Mesothelial cell of epicardium (in vitro differentiated cells): Measurements from ENCODE around the gene THAP11. TPM values are rescaled to one million over a fixed set of nuclear protein-coding genes. Genes with fewer than 3 reads are reported as not detected.

ENCODE experiments used
- DNase-seq, 2 experiments: peaks; one replicate each; pipeline ENCODE4 v3.0.0; 2021; ENCODE audit warnings: low spot score in 2 of 2; ENCODE audit not compliant: unreplicated experiment in 2 of 2
- H3K27ac Mint-ChIP-seq: 2 replicates; pipeline ENCODE4 v1.8.0; 2021; ENCODE audit warnings: mixed read lengths
- H3K27me3 Mint-ChIP-seq: 2 replicates; pipeline ENCODE4 v1.8.0; 2021; ENCODE audit warnings: low read depth, mixed read lengths
- H3K36me3 Mint-ChIP-seq: 2 replicates; pipeline ENCODE4 v1.8.0; 2021; ENCODE audit warnings: mixed read lengths
- H3K4me1 Mint-ChIP-seq: 2 replicates; pipeline ENCODE4 v1.8.0; 2021; ENCODE audit warnings: mixed read lengths
- H3K4me3 Mint-ChIP-seq: 2 replicates; pipeline ENCODE4 v1.8.0; 2021; ENCODE audit warnings: mild to moderate bottlenecking, moderate library complexity, mixed read lengths
- H3K9me3 Mint-ChIP-seq: 2 replicates; pipeline ENCODE4 v1.8.0; 2021; ENCODE audit warnings: mixed read lengths
- CTCF ChIP-seq: fragments of 200-600 bp; sonication (generic); IDR thresholded peaks from one replicate; pipeline ENCODE4 v1.5.0; 2021; ENCODE audit warnings: antibody characterized with exemption; ENCODE audit not compliant: unreplicated experiment
- total RNA-seq: library from RNA; stranded (reverse); gene quantifications from 3 replicates; pipeline ENCODE4 v1.2.1, GENCODE V29; 2021

Gene THAP11
- total RNA-seq, 1 donor from 2014 or later, result 28.1 TPM

GRCh38 chr16:67803894-67804293 lies 38.2 kb upstream of the THAP11 start:
- Mint-ChIP-seq H3K4me3 (peak overlapping the region; percentile 34), H3K27ac (no peak overlapping the region), H3K4me1 (peaks cover 18% of the 10 kb centered on the region), H3K36me3 (peaks cover 10% of the 10 kb centered on the region), H3K9me3 (no peaks in the 10 kb centered on the region), H3K27me3 (no peaks in the 10 kb centered on the region)
- no peak for DNase-seq
- no peak for TF ChIP-seq CTCF

- H3K36me3 Mint-ChIP-seq, result peaks cover 6% of the 10 kb centered on the region
- H3K4me3 Mint-ChIP-seq, result peak overlapping the region; percentile 98
- no peaks in the 10 kb centered on the region for H3K9me3 Mint-ChIP-seq
- DNase-seq, result no peak
- H3K4me1 Mint-ChIP-seq, result peaks cover 18% of the 10 kb centered on the region
- H3K27ac Mint-ChIP-seq, result peak overlapping the region; percentile 91
- no peak for TF ChIP-seq CTCF
- no peaks in the 10 kb centered on the region for H3K27me3 Mint-ChIP-seq
These were observed 37.1 kb upstream of the THAP11 start for GRCh38 chr16:67804853-67805542.

GRCh38 chr16:67805718-67806427 lies 36.2 kb upstream of the THAP11 start:
- H3K27me3 Mint-ChIP-seq, result no peaks in the 10 kb centered on the region
- no peaks in the 10 kb centered on the region for H3K9me3 Mint-ChIP-seq
- peak overlapping the region; percentile 91 for H3K27ac Mint-ChIP-seq
- peak overlapping the region; percentile 98 for H3K4me3 Mint-ChIP-seq
- peaks cover 6% of the 10 kb centered on the region for H3K36me3 Mint-ChIP-seq
- TF ChIP-seq CTCF, result no peak
- peaks cover 18% of the 10 kb centered on the region for H3K4me1 Mint-ChIP-seq
- DNase-seq, result no peak

- no peaks in the 10 kb centered on the region for H3K27me3 Mint-ChIP-seq
- H3K27ac Mint-ChIP-seq, result peak within 1 kb of the TSS; percentile 95
- H3K4me3 Mint-ChIP-seq, result peak within 1 kb of the TSS; percentile 98
- H3K4me1 Mint-ChIP-seq, result peaks cover 18% of the 10 kb centered on the region
- no peak for TF ChIP-seq CTCF
- peak; percentile 91 to 93 for DNase-seq
- no peaks in the 10 kb centered on the region for H3K9me3 Mint-ChIP-seq
- H3K36me3 Mint-ChIP-seq, result peaks cover 6% of the 10 kb centered on the region
These were observed 35.5 kb upstream of the THAP11 start, which contains the start of the genes RANBP10 and TSNAXIP1 for GRCh38 chr16:67806428-67807147. Gene RANBP10, minus strand, starts transcription at chr16:67806560. Its CDS starts 24 bp downstream, at chr16:67806536. Gene TSNAXIP1, plus strand, starts transcription at chr16:67806889. Its CDS starts 261 bp downstream, at chr16:67807150.

- Mint-ChIP-seq H3K4me3 (peak overlapping the region; percentile 98), H3K9me3 (no peaks in the 10 kb centered on the region), H3K27me3 (no peaks in the 10 kb centered on the region), H3K4me1 (peaks cover 18% of the 10 kb centered on the region), H3K27ac (peak overlapping the region; percentile 95), H3K36me3 (peaks cover 6% of the 10 kb centered on the region)
- DNase-seq, result no peak
- TF ChIP-seq CTCF, result no peak
These were observed 34.9 kb upstream of the THAP11 start for GRCh38 chr16:67807148-67807682.
